ENCODE results near the gene SLC35F4. TPM values are rescaled to one million over a fixed set of nuclear protein-coding genes. Genes with fewer than 3 reads are reported as not detected.

The SLC35F4 gene
- total RNA-seq, 1 experiment from 2014 or later: not detected

- Histone ChIP-seq H3K9me3 (ENCODE audit: low read depth, low read length, poor library complexity, severe bottlenecking) (no peaks in the 10 kb centered on the region), H3K27ac (ENCODE audit: low read depth, low read length, poor library complexity, severe bottlenecking) (no peak overlapping the region), H3K4me1 (ENCODE audit: insufficient read depth, low read length, poor library complexity, severe bottlenecking) (no peaks in the 10 kb centered on the region), H3K36me3 (ENCODE audit: insufficient read depth, low read length, poor library complexity, severe bottlenecking) (no peaks in the 10 kb centered on the region), H3K27me3 (replicated peaks; ENCODE audit: insufficient read depth, low read depth, low read length, poor library complexity) (no peaks in the 10 kb centered on the region), H3K4me3 (ENCODE audit: low read depth, low read length, poor library complexity, severe bottlenecking) (no peak overlapping the region)
- ChIA-PET CTCF (no interaction called here), POLR2A (ENCODE audit: low non-redundant PET) (no interaction called here)
- intact Hi-C loops (cut with micrococcal nuclease; ENCODE audit: unreplicated experiment): no loop called here
- no TSS peak for BruUV-seq (replicated peaks)
- TF ChIP-seq EZH2 (IDR thresholded peaks at IDR 0.05; ENCODE audit: borderline replicate concordance, low read depth, low read length, poor library complexity, severe bottlenecking) (no peak), CTCF (conservative IDR thresholded peaks at IDR 0.05; ENCODE audit: low read depth, low read length) (no peak)
- no peak for DNase-seq (ENCODE audit: low spot score)
Measured at GRCh38 chr14:57652769-57653168, 213.1 kb downstream of the SLC35F4 start.

- no peak for TF ChIP-seq CTCF (conservative IDR thresholded peaks at IDR 0.05; ENCODE audit: low read depth, low read length)
- no peak for TF ChIP-seq EZH2 (IDR thresholded peaks at IDR 0.05; ENCODE audit: borderline replicate concordance, low read depth, low read length, poor library complexity, severe bottlenecking)
- ChIA-PET POLR2A (ENCODE audit: low non-redundant PET) (no interaction called here), CTCF (no interaction called here)
- Histone ChIP-seq H3K36me3 (ENCODE audit: insufficient read depth, low read length, poor library complexity, severe bottlenecking) (no peaks in the 10 kb centered on the region), H3K27me3 (replicated peaks; ENCODE audit: insufficient read depth, low read depth, low read length, poor library complexity) (no peaks in the 10 kb centered on the region), H3K4me3 (ENCODE audit: low read depth, low read length, poor library complexity, severe bottlenecking) (no peak overlapping the region), H3K27ac (ENCODE audit: low read depth, low read length, poor library complexity, severe bottlenecking) (no peak overlapping the region), H3K4me1 (ENCODE audit: insufficient read depth, low read length, poor library complexity, severe bottlenecking) (no peaks in the 10 kb centered on the region), H3K9me3 (ENCODE audit: low read depth, low read length, poor library complexity, severe bottlenecking) (no peaks in the 10 kb centered on the region)
- BruUV-seq (replicated peaks): no TSS peak
- intact Hi-C loops (cut with micrococcal nuclease; ENCODE audit: unreplicated experiment): no loop called here
- no peak for DNase-seq (ENCODE audit: low spot score)
Measured at GRCh38 chr14:57641776-57642175, 224.1 kb downstream of the SLC35F4 start.

- Histone ChIP-seq H3K36me3 (ENCODE audit: insufficient read depth, low read length, poor library complexity, severe bottlenecking) (no peaks in the 10 kb centered on the region), H3K9me3 (ENCODE audit: low read depth, low read length, poor library complexity, severe bottlenecking) (no peaks in the 10 kb centered on the region), H3K27ac (ENCODE audit: low read depth, low read length, poor library complexity, severe bottlenecking) (no peak overlapping the region), H3K4me1 (ENCODE audit: insufficient read depth, low read length, poor library complexity, severe bottlenecking) (no peaks in the 10 kb centered on the region), H3K4me3 (ENCODE audit: low read depth, low read length, poor library complexity, severe bottlenecking) (no peak overlapping the region), H3K27me3 (replicated peaks; ENCODE audit: insufficient read depth, low read depth, low read length, poor library complexity) (no peaks in the 10 kb centered on the region)
- no peak for DNase-seq (ENCODE audit: low spot score)
- POLR2A ChIA-PET (ENCODE audit: low non-redundant PET): no interaction called here
- TF ChIP-seq EZH2 (IDR thresholded peaks at IDR 0.05; ENCODE audit: borderline replicate concordance, low read depth, low read length, poor library complexity, severe bottlenecking): no peak
- no peak for TF ChIP-seq CTCF (conservative IDR thresholded peaks at IDR 0.05; ENCODE audit: low read depth, low read length)
- CTCF ChIA-PET: no interaction called here
- intact Hi-C loops (cut with micrococcal nuclease; ENCODE audit: unreplicated experiment): no loop called here
- BruUV-seq (replicated peaks): no TSS peak
Measured at GRCh38 chr14:57640036-57640435, 225.9 kb downstream of the SLC35F4 start.
